ENCODE data around the gene ARIH1.

ARIH1 gene

DNA sequence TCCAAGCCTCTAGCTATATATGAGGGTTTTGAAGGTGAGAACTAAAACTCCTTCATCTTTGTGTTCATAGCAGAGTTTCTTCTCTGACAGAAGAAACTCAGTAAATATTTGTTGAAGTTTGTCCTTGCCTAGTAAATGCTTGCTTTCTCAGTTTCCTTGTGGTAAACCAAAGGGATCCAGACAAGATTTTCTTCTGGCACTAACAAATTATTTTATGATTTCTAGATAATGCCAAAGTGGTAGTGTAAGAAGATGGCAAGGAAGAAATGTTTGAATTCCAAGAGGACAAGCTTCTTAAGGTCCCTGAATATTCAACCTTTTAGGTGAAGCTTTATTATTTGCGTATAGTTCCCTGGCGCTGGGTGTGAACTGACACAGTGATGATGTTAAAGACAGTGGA is 14.4 kb downstream of the ARIH1 start:
- DNase-seq, result no peak

DNA sequence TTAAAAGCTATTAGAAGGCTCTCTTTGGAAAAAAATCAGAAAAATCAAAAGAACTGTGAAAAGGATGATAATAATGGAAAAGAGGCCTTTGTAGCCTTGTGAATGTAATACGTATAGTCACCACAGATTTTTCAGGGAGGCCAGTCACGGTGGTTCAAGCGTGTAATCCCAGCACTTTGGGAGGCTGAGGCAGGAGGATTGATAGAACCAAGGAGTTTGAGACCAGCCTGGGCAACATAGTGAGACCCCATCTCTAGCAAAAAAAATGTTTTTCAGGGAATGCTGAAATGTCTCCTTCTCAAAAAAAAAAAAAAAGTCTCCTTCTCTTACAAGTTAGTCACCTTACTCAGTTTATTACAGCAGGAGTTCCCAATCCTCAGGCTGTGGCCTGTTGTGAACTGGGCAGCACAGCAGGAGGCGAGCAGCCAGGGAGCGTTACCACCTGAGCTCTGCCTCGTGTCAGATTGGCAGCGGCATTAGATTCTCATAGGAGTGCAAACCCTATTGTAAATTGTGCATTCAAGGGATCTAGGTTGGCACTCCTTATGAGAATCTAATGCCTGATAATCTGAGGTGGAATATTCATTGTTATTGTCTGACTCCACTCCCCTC is 15.9 kb downstream of the ARIH1 start:
- DNase-seq, result no peak

- DNase-seq, result no peak
Observed at GRCh38 chr15:72491768-72492167, 17.6 kb downstream of the ARIH1 start.

GRCh38 chr15:72492733-72493132 is 18.6 kb downstream of the ARIH1 start:
- DNase-seq, result no peak

- no peak for DNase-seq
Observed at GRCh38 chr15:72493220-72493619, 19.1 kb downstream of the ARIH1 start.

DNA sequence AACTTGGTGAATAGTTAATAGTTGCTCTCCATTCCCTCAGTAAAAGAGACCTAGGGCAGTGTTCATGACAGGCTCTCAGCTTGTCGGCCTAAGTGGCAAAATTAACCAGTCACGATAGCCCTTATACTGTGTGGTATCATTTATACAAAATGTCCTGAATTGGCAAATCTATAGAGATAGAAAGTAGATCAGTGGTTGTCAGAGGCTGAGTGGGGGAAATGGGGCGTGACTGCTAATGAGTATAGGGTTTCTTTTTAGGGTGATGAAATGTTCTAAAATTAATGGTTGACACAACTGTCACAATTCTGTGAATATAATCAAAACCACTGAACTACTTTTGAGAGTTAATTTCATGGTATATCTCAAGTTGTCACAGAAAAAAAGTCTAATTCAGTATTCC is 20.9 kb downstream of the ARIH1 start:
- no peak for DNase-seq

DNA sequence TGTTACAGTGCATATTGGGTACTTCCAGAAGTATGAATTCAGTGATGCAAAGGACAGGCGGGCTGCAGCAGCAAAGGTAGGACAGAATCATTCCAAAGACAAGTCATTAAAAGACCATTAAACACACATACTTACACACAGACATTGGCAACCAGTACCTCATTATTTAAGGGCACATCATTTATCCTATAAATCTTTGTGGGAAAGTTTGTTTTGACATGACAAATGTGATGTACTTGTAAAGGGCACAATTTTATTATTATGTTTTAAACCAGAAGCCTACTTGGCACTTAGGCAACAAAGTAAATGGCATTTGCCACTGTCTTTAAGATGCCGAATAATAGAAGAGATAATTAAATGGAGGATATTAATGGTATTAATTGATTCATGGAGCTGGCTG is 22.7 kb downstream of the ARIH1 start:
- no peak for DNase-seq

- DNase-seq, result no peak
Observed at GRCh38 chr15:72497402-72497801, 23.3 kb downstream of the ARIH1 start.

- DNase-seq, result no peak
Observed at GRCh38 chr15:72502220-72502809, 28.2 kb downstream of the ARIH1 start.

DNA sequence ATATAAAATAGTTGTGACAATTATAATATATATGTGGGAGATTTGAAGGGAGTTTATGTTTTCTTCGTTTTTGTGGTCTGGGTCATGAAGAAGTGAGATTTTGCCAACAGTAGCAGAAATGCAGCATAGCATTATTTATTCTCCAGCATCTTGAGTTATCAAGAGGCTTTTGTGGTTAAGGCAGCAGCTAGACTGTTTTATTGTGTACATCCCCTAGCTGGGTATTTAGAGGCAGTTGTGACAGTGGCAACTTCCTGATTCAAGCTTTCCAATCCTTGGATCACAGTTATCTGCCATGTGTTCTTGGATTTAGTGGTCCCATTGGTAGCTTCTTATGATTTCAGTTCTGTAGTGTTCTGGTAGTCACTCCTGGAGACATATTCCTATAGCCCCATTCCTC is 29.0 kb downstream of the ARIH1 start:
- no peak for DNase-seq

- DNase-seq, result no peak
Observed at GRCh38 chr15:72507402-72508092, 33.4 kb downstream of the ARIH1 start.

GRCh38 chr15:72509484-72509883 is 35.4 kb downstream of the ARIH1 start:
- DNase-seq, result no peak

GRCh38 chr15:72511536-72511935 is 37.4 kb downstream of the ARIH1 start:
- DNase-seq, result no peak

DNA sequence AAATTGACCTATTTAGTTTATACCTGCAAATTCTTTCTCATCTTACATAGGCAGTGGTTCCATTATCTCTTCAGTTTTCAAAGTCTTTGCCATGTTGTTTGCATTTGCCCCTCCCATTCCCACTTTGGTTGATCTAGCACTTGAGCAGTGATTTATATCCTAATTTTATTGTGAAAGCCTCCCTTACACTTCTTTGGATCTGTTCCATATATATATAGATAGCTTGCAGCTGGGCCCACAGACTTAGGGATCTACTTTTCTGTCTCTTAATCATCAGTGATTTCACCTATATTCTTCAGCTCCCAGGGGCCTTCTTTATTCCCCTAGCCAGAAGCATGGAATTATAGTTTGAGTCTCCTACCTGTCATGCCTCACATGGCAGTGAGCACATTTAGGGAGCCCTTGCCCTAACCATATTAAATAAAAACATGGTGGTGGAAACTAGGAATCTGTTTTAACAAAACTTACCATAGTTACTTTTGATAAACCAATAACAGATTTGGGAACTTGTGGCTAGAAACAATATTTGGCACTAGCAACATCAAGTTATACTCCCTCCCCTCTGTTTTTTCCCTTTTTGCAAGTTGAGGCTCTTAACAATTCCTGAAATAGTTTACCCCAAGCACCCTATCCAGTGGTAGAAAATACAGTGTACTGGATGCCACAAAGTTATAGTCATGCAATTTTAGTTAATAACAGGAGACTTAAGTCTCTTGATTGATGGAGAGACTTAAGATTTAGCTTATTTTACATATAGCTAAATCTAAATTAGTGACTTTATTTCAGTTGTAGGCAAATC is 41.7 kb downstream of the ARIH1 start:
- no peak for DNase-seq

DNA sequence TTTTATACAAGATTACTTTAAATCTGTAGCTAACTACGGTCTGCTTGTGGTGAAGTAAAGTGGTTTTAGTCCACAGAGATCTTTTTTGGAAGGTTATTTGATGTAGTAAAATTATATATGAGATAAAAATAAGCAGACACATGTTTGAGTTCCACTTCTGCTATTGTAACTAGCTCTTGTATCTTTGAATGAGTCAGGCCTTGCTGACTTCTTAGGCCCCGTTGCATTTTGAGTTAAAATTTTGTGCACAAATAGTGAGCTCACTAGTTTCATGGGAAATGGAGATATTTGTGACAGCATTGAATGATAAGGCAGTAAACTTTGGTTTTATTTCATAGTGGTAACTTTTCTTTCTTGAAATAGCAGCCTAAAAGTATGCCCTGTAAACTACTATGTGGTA is 42.6 kb downstream of the ARIH1 start:
- DNase-seq, result no peak

DNA sequence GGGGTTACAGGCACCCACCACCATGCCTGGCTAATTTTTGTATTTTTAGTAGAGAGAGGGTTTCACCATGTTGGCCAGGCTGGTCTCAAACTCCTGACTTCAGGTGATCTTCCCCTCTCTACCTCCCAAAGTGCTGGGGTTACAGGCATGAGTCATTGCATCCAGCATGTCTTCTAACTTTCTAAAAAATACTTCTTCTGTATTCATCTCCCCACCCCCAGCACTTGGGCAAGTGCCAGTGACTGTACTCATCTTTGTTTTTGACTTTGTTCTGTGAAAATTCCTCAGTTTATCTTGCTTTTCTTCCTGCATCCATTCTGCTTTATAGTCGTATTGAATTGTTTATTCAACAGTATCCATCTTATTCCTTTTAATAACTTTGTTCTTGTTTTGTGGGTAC is 47.6 kb downstream of the ARIH1 start:
- no peak for DNase-seq

DNA sequence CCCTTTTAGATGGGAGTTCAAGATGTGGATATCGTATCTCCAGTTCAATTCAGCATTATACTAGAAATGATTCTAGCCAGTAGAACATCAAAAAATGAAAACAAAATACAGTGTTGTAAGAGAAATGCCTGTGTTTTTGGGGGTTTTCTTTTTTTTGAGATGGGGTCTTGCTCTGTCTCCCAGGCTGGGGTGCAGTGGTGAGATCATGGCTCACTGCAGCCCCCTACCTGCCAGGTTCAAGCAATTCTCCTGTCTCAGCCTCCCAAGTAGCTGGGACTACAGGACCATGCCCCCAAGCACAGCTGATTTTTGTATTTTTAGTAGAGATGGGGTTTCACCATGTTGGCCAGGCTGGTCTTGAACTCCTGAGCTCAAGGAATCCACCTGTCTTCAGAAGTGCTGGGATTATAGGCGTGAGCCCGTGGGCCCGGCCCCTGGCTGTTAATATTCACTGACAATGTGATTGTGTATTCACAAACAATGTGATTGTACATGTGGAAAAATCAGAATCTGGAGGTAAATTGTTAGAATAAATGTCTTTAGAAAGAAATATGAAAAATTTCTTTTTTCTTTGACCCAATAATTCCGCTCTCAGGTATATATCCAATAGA is 59.0 kb downstream of the ARIH1 start:
- DNase-seq, result no peak

DNA sequence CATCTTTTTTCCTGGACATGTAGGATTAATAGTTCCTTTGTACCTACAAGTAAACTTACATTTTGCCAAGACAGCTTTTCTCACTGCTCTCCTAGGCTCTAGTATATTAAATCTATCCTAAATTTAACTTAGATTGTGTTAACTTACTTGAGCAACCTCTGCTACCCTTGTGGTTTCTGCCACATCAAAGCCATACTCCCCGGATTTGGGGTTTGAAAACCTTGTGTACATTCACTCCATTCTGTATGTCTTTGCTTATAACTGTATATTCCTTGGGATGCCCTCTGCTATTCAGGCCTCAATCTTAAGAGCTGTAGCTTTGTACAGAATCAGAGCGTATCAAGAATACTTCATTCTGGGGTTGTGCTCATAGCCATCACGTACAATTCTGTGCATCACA is 60.4 kb downstream of the ARIH1 start:
- DNase-seq, result no peak

DNA sequence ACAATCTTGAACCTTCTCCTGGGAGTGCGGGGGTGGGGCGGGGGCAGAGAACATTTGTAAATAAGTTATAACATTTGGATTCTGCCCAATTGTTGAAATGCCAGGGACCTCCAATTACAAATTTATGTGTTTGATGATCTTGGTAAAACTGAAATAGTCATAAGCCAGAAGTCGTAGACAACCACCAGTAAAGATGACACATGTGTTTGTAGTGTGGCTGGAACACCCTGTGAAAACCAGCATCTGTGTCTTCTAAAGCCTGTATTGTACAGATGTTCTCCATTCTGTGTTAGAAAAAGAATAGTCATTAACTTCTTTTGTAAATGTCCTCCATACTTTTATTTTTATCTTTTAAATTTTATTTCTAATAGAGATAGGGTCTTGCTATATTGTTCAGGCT is 61.8 kb downstream of the ARIH1 start:
- DNase-seq, result no peak

GRCh38 chr15:72536506-72536905 is 62.4 kb downstream of the ARIH1 start:
- no peak for DNase-seq

GRCh38 chr15:72538931-72539330 is 64.8 kb downstream of the ARIH1 start:
- DNase-seq, result no peak

- no peak for DNase-seq
Observed at GRCh38 chr15:72540606-72541237, 66.6 kb downstream of the ARIH1 start.

- no peak for DNase-seq
Observed at GRCh38 chr15:72541674-72542073, 67.5 kb downstream of the ARIH1 start.

Data from NCI-H774 (cell line).